GM19467 (cell line): Measurements from ENCODE around the gene RNASEH1.
"Not testable (repeated sequence)": the region's sequence is repeated elsewhere in the genome, so short reads cannot be mapped to it uniquely, and the experiment has no call there.

Source experiments
- ATAC-seq: cut with Tn5 transposase; IDR thresholded peaks from one replicate; pipeline ENCODE4 v1.9.1; 2021; ENCODE audit warnings: mild to moderate bottlenecking, moderate library complexity; ENCODE audit not compliant: unreplicated experiment

The RNASEH1 gene

DNA sequence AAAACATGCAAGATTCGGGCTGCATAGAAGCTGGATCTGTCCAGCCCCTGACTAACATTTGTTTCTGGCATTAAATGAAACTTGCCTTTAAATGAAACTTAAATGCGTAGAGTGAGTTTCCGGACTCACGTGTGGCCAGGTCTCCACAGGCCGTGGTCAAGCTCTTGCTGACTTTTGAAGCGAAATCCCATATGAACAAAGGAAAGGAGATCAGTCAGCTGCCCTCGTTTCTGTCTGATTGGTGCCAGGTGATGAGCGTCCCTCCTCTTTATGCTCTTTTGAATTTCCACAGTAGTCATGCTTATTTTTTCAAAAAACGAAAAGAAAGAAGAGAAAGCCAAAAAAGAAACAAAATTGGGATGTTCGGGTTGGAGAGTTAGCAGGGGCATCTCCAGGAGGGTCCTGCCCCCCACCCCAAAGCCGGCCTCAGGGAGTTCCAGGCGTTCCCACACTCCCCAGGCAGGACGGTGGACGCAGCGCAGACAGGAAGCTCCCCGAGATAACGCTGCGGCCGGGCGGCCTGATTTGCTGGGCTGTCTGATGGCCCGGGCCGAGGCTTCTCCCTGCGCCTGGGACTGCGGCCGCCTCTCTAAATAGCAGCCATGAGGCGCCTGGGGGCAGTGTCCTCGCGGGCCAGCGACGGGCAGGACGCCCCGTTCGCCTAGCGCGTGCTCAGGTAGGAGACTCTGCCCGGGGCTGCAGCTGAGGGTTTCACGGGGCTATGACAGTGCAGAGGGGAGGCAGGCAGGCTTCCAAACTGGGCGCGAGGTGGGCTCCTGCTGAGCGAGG, 36.6 kb upstream of the RNASEH1 start, which contains the start of gene COLEC11:
TSS of gene COLEC11 (plus strand) at position 620 of the 789 bp plus-strand sequence. CDS start 9,229 bp downstream, outside the sequence.
- no peak for ATAC-seq

DNA sequence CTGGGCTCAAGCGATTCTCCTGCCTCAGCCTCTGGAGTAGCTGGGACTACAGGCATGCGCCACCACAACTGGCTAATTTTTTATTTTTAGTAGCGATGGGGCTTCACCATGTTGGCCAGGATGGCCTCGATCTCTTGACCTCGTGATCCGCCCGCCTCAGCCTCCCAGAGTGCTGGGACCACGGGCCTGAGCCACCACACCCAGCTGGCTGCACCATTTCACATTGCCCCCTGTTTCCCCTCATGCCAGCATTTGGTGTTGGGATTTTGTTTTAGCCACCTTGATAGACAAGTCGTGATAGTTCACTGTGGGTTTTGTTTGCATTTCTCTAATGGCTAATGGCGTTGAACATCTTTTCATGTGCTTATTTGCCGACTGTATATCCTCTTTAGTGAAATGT, 31.0 kb upstream of the RNASEH1 start:
- ATAC-seq: no peak

DNA sequence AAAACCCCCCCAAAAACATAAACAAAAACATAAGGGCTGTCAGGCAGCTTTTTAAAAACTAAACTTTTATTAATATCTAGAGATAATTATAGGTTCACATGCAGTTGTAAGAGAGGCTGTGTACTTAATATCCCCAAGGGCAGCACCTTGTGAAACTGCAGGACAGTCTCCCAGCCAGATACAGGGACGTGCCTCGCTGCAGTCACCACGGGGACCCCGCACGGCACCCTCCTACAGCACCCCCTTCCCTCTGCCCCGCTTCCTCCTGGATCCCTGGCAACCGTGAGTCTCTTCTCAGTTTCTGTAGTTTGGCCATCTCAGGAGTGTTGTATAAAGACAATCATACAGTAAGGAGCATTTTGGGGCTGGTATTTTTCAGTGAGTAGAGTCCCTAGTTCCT, 30.0 kb upstream of the RNASEH1 start:
- ATAC-seq: no peak

DNA sequence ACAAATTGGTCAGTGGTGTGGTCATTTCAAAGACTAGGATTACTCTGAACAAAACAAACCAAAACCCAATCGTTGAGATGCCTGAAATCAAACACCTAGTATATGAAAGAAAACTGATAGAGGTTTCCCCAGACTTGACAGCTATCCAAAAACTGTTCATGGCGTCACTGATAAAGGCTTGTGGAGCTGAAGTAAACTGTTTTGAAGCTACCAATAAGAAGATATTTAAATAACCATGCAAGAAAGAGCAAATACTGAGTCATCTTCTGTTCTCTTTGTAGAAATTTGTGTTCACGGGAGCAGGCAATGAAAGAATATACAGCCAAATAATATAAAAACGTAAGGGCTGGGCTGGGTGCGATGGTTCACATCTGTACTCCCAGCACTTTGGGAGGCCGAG, 29.3 kb upstream of the RNASEH1 start:
- no peak for ATAC-seq

DNA sequence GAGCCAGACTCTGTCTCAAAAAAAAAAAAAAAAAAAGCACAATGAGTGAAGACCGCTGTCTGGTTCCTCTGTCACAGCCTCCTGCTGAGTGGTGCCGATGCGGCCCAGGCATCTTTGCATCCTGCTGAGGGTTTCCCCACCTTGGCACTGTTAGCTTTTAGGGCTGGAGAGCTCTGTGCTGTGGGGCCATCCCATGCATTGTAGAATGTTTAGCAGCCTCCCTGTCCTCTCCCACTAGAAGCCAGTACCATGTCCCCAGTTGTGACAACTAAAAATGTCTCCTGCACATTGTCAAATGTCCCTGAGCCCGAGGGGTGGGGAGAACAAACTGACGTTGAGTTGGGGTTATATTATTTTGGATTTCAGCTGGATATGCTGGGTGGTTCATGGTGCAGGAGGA, 28.9 kb upstream of the RNASEH1 start:
- no peak for ATAC-seq

DNA sequence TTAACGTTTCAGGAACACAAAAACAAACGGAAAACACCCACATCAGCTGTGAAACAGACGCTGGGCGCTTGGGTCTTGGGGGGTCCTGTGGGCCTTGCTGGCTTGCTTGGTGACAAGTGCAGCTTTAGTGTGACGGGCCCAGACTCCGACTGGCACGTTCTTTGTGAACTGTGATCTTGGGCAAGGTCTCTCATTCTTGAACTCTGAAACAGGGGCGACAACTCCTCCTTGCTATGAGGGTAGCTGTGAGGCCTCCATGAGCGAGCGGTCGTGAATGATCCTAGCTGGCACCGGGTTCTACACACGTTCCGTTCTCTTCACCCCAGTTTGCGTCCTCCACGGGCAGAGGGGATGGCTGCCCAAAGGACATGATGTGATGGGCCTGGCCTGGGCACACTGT, 28.1 kb upstream of the RNASEH1 start:
- ATAC-seq: no peak

DNA sequence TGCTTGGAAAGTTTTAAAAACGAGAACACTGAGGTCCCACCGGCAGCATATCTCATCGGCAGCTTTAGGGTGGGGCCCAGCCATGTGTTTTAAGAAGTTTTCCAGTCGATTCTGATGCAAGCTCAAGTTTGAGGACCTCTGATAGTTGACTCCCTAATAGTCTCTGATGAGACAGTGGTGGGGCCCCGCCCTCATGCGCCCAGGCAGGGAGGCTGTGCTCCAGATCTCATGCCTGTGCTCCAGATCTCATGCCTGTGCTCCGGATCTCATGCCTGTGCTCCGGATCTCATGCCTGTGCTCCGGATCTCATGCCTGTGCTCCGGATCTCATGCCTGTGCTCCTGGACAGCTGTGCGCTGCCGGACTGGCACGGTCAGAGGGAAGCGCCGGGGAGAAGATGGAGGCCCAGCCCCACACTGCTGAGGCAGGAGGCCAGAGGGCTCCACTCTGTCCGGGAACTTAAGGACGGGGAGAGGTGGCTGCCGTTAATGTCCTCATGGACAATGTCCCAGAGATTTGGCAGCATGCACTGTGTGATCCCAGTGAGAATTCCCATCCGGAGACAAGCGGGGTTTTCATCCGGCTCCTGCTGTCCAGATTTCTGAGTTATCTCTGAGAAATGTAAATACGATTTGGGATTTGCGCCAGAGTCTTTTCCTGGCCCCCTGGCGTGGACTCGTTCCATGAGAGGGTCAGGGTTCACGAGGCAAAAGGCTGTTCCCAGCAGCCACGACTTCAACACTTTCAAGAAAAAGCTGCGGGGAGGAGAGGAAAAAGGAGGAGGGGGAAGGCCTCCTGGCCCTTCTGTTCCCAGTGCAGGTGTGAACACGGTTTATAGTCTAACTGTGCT, 27.4 kb upstream of the RNASEH1 start:
- ATAC-seq: no peak

DNA sequence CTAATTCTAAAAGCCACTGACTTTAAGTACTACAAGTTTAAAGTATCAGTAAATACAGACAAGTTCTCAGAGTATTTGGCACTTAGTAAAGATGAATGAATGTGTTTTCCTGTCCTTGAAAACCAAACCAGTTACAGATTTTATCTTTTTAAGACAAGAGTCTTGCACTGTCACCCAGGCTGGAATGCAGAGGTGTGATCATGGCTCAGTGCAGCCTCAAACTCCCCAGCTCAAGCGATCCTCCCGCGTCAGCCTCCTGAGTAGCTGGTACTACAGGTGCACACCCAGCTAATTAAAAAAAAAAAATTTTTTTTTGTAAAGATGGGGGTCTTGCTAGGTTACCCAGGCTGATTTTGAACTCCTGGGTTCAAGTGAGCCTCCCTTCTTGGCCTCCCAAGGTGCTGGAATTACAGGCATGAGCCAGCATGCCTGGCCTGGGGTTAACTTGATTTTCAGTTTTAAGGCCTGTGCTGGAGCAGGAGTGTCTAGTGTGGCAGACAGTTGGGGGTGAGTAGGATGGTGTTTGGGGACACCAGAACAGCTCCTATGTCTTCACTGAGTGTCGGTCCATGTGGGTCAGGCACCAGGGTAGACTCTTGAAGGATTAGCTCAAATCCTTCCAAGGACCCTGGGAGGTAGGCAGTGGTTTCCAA, 26.6 kb upstream of the RNASEH1 start:
- ATAC-seq: no peak

DNA sequence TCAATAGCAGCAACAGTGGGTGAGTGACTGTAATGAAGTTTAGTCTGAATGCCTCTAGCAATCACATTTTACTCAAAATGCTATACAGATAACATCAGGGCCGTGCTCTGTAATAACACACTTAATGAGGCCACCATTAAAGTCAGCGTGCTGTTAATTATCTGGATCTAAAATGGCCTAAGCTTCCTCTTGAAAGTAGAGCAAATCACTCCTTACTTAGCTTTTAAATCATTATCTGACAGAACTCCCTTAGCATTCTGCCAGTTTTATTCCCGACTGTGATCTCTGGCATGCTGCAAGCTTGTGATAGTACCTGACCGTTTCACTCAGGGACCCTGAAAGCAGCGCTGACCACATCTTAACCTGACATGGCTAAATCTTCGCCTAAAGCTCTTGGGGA, 25.9 kb upstream of the RNASEH1 start:
- ATAC-seq: no peak

DNA sequence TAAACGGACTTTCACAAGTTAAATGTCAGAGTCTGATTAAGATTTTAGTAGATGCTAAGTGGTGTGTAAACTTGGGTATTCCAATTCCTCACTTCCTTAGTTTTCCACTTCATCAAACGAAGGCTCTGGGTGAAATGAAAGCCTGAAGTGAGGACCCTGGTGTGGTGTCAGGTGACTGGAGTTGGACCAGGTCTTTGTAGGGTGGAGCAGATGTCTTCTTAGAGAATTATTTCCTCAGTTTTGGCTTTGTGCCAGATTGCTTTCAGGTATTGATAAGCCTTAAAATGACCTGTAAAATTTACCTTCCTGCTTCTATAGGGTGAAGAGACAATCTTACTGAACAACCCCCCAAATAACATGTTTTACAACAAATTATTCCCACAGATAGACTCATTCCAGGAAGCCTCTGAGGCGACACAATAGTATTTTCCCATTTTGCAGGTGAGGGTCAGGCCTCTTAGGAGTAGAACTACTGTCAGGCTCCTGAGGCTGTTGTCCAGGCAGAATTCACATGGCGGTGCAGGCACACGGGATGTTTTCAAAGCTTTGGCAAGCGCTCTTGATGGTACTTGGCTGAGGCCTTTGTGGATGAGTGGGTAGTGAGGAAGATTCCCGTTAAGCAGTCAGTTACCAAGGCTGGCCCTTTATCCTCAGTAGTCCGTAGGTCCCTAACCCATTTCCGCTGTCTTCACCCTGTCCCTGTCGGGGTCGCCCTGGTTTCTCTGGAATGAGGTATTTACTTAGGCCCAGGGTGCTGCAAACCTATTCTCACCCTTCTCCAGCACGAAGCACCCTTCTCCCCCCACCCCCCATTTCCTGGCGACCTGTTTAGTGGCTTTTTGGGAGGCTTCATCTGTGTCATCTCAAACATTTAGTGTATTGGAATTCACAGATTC, 23.5 kb upstream of the RNASEH1 start:
- no peak for ATAC-seq

DNA sequence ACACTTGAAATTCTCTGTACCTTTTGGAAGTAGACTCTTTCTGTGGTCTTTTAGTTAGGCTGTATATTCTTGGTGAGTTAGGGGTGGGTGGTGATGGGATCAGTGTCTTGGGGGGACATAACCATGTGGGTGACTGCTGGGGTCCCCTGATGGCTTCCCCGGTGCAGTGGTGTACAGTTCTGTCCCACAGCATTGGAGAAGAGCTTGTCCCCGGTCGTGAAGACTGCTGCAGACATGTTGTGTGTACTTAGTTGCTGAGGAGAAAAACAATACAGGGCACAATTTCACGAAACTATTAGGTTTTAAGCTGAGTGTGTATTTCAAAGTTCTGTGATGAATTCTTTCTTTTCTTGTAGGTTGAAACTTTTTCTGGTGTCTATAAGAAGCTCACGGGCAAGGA, 22.3 kb upstream of the RNASEH1 start:
- no peak for ATAC-seq

DNA sequence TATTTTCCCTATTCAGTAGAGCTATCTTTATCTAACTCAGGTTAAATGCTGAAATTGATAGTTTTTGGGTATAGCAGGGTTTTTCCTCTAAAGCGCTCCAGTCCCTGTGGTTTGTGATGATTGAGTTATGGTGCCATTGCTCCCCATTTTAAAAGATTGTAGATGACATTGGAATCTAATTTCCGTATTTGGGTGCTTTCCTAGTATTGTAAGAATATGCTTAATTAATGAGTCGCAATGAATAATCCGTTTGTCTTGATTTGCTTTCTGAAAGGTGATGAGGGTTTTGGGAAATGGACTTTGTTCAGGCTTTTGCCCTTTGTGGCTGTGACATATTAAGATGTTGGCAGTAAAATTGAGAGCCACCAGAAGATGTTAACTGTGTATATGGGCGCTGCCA, 20.9 kb upstream of the RNASEH1 start:
- no peak for ATAC-seq

DNA sequence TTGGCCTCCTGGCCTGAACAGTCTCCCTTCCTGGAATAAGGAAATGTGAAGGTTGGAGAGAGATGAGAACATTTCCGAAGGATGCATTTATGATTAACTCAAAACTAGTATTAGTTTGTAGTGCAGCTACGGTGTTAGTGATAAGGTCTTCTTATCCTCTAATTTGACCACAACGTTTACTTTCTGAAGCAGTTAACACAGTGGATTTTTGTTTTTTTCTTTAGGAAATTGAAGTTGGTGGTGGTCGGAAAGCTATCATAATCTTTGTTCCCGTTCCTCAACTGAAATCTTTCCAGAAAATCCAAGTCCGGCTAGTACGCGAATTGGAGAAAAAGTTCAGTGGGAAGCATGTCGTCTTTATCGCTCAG, 18.1 kb upstream of the RNASEH1 start:
- ATAC-seq: not testable (repeated sequence)

DNA sequence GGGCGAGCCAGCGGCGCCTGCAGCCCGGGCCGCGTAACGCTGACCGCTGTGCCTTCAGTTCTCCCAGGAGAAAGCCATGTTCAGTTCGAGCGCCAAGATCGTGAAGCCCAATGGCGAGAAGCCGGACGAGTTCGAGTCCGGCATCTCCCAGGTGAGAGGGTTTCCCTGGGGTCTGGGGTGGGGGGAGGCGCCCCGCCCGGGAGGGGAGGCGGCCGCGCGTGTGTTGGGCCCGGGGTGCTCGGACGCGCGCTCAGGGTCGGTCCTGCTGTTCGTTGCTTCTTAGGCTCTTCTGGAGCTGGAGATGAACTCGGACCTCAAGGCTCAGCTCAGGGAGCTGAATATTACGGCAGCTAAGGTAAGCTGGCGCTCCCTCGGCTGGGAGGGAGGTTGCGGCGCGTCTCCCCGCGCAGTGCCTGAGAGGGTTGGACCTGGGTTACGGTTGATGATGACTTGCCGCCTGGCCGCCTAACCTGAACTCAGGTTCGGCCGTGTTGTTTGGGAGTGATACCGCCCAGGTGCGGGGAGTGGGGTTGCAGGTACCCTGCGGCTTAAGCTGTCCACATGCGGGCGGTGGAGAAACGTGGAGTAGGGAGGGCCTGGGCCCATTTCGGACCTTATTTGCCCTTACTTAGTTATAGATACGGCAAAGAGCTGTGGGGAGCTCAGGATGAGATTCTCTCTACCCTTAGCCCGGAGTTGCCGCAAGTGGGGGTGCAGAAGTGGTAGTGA, 17.6 kb upstream of the RNASEH1 start:
- ATAC-seq: peak; percentile 20

DNA sequence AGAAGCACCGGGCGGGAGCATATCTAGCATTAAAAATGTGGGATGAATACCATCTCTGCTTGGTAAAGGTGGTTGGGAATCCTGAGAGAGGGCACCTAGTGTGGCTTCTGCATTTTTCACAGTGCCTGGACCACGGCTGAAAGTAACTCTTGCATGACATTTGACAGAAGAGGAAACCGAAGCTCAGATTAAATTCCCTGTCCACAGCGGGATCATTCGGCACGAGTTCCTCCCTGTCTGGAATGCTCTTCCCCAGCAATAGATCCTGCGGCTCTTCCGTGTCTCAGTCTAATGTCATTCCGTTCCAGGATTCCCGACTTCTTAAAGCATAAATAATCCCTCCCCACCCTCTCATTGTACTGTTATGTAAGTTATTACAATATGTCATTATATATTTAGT, 16.0 kb upstream of the RNASEH1 start:
- ATAC-seq: no peak

DNA sequence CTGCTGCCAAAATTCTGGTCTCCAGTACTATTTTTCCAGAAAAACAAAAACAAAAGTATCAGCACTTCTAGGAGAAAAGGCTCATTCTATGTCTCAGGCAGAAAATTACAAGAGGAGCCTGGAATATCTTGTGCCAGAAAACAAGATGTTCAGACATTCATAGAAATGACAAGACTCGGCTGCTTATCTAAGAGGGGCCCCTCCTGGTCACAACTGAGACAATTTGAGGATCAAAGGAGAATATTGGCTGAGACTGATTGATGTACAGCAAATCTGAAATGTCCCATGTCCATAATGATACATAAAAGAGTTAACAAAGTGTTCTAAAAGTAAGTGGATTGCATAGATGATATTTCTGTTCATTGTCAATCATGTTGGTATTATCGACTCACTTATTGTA, 14.5 kb upstream of the RNASEH1 start:
- ATAC-seq: no peak

DNA sequence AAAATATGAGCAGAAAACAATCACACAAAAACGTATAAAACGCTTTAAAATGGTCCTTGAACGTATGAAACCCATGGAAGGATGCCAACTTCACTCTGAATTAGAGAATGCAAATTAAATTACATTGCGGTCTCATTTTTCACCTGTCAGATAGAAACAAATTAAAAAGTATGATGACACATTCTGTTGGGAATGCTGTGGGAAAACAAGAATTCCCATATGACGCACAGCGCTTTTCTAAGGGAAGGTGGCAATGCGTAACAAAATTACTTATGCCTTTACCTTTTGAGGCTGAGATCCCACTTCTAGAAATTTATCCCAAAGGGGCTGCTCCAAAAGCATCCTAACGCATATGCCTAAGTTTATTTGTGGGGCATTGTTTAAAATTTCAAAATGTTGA, 13.2 kb upstream of the RNASEH1 start:
- ATAC-seq: no peak

DNA sequence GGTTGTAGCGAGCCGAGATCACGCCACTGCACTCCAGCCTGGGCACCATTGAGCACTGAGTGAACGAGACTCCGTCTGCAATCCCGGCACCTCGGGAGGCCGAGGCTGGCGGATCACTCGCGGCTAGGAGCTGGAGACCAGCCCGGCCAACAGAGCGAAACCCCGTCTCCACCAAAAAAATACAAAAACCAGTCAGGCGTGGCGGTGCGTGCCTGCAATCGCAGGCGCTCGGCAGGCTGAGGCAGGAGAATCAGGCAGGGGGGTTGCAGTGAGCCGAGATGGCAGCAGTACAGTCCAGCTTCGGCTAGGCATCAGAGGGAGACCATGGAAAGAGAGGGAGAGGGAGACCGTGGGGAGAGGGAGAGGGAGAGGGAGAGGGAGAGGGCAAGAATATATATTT, 11.5 kb upstream of the RNASEH1 start:
- ATAC-seq: not testable (repeated sequence)

DNA sequence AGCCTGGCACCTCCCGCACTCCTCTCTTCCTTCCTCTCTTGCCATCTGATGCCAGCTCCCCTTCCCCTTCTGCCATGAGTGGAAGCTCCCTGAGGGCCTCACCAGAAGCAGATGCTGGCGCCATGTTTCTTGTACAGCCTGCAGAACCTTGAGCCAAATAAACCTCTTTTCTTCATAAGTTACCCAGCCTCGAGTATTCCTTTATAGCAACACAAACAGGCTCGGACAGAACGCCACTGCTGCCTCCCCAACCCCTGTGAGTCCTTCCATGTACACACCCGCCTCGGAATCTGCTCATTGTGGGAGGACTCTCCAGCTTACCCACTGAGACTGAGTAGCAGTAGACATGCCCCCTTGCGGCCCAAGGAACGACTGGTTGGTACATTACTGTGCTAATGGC, 8.7 kb upstream of the RNASEH1 start:
- ATAC-seq: no peak

DNA sequence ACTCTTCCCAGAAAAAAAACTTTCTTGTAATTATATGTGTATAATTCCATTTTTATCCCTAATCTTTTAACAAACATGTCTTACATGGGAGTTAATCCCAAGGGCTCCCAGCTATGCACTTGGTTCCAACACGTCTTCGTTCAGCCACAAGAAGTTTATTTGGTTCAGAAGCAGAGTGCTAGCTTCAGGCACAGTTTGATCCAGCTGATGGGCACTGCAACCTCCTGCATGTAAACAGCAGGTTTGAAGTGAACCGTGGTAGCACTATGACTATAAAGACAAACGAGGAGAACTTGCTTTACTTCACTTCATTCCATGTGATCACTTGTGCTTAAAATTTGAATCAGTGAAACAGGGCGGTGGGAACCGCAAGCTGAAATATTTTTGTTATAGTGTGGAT, 7.0 kb upstream of the RNASEH1 start:
- ATAC-seq: no peak
